HCT116 (cell line): Measurements from ENCODE around the gene MERTK. TPM values are rescaled to one million over a fixed set of nuclear protein-coding genes. Genes with fewer than 3 reads are reported as not detected.

Source experiments
- ATAC-seq: fragments of 200-7000 bp; cut with Tn5 transposase; 2 replicates; pipeline ENCODE4 v1.9.1; 2020; ENCODE audit warnings: mild to moderate bottlenecking, moderate library complexity
- BruUV-seq: library from RNA; stranded (reverse); fragments of 400-500 nt; replicated peaks from 2 replicates; lab custom pipeline; 2021; lab: Mats Ljungman, UMichigan
- CTCF ChIA-PET: fragments of 300-600 bp; sonication (Branson Sonifier 250); formaldehyde crosslinking; loops from one replicate; lab custom pipeline; 2021; ENCODE audit warnings: antibody characterized with exemption; lab: Charles Lee
- POLR2A ChIA-PET: fragments of 300-600, 350-600 bp; sonication (Branson Sonifier 250); formaldehyde crosslinking; loops from one replicate; lab custom pipeline; 2021; ENCODE audit warnings: antibody characterized with exemption; lab: Charles Lee
- RAD21 ChIA-PET, 2 experiments: fragments of 300-600 bp; sonication (Branson Sonifier 250); formaldehyde crosslinking; loops; one replicate each; lab custom pipeline; 2023; ENCODE audit warnings: low total read pairs in 2 of 2; ENCODE audit not compliant: uncharacterized antibody in 2 of 2, unreplicated experiment in 2 of 2, low non-redundant PET in 1 of 2; lab: Charles Lee
- DNase-seq: peaks from one replicate; pipeline ENCODE4 v3.0.0-alpha.2; 2010; ENCODE audit warnings: low read depth, low spot score
- H2AFZ ChIP-seq: fragments of 200-600 bp; shearing (Covaris generic), sonication (generic); 2 replicates; pipeline ENCODE4 v1.6.1; 2017; ENCODE audit warnings: low read depth, mixed run types, mixed read lengths, antibody characterized with exemption, low read length; ENCODE audit not compliant: poor library complexity, severe bottlenecking
- H3K27ac ChIP-seq: 2 replicates; pipeline ENCODE4 v1.5.1; 2012; ENCODE audit warnings: low read depth, low read length
- H3K27me3 ChIP-seq: fragments of 200-600 bp; sonication (generic); 2 replicates; pipeline ENCODE4 v1.6.1; 2016; ENCODE audit warnings: mixed run types, low read length, mixed read lengths; ENCODE audit not compliant: insufficient read depth
- H3K36me3 ChIP-seq, 2 experiments: fragments of 200-500 bp in 1 of 2; fragments of 200-600 bp in 1 of 2; sonication (Bioruptor generic) in 1 of 2; sonication (generic) in 1 of 2; 2 replicates each; pipeline versions ENCODE4 v1.5.1 to v1.6.1; 2014 to 2016; ENCODE audit warnings: low read length in 2 of 2, inconsistent platforms in 1 of 2, mixed read lengths in 1 of 2, mixed run types in 1 of 2; ENCODE audit not compliant: insufficient read depth in 2 of 2, control insufficient read depth in 1 of 2
- H3K4me1 ChIP-seq, 2 experiments: fragments of 200-600 bp in 1 of 2; sonication (generic) in 1 of 2; 2 replicates each; pipeline versions ENCODE4 v1.5.1 to v1.6.1; 2012 to 2017; ENCODE audit warnings: low read length in 2 of 2, inconsistent platforms in 1 of 2, mild to moderate bottlenecking in 1 of 2, mixed read lengths in 1 of 2, mixed run types in 1 of 2, moderate library complexity in 1 of 2; ENCODE audit not compliant: insufficient read depth in 2 of 2, control insufficient read depth in 1 of 2
- H3K4me2 ChIP-seq: fragments of 200-600 bp; sonication (generic); 2 replicates; pipeline ENCODE4 v1.6.1; 2017; ENCODE audit warnings: mixed run types, low read length, mixed read lengths
- H3K4me3 ChIP-seq, 2 experiments: fragments of 200-600 bp in 1 of 2; sonication (generic) in 1 of 2; replicated peaks in 1 of 2; 2 replicates each; pipeline ENCODE4 v1.5.1; 2011 to 2016; ENCODE audit warnings: low read length in 2 of 2, control low read depth in 1 of 2, low read depth in 1 of 2, mild to moderate bottlenecking in 1 of 2, mixed read lengths in 1 of 2, mixed run types in 1 of 2
- H3K79me2 ChIP-seq: fragments of 200-600 bp; sonication (generic); 2 replicates; pipeline ENCODE4 v1.6.1; 2017; ENCODE audit warnings: mild to moderate bottlenecking, mixed run types, low read length, moderate library complexity, mixed read lengths; ENCODE audit not compliant: insufficient read depth
- H3K9ac ChIP-seq: fragments of 200-600 bp; sonication (generic); 2 replicates; pipeline ENCODE4 v1.6.1; 2016; ENCODE audit warnings: low read length, mixed read lengths
- H3K9me2 ChIP-seq: fragments of 200-600 bp; sonication (generic), shearing (Covaris generic); 2 replicates; pipeline ENCODE4 v1.6.1; 2017; ENCODE audit warnings: mixed run types, mild to moderate bottlenecking, moderate library complexity; ENCODE audit not compliant: insufficient read depth
- H3K9me3 ChIP-seq, 2 experiments: fragments of 200-500 bp in 1 of 2; fragments of 200-600 bp in 1 of 2; sonication (Bioruptor generic) in 1 of 2; sonication (generic) in 1 of 2; 2 replicates each; pipeline ENCODE4 v1.6.1; 2014 to 2017; ENCODE audit warnings: low read length in 2 of 2, mixed read lengths in 2 of 2, inconsistent platforms in 1 of 2, low read depth in 1 of 2, mild to moderate bottlenecking in 1 of 2, mixed run types in 1 of 2, moderate library complexity in 1 of 2; ENCODE audit not compliant: control insufficient read depth in 1 of 2, insufficient read depth in 1 of 2
- H4K20me1 ChIP-seq: fragments of 200-600 bp; sonication (generic), shearing (Covaris generic); 2 replicates; pipeline ENCODE4 v1.6.1; 2017; ENCODE audit warnings: mixed run types, mild to moderate bottlenecking, moderate library complexity; ENCODE audit not compliant: insufficient read depth
- CBX3 ChIP-seq: IDR thresholded peaks from 2 replicates; pipeline ENCODE4 v1.6.1; 2012; ENCODE audit warnings: low read depth
- CEBPB ChIP-seq: IDR thresholded peaks from 2 replicates; pipeline ENCODE4 v1.6.1; 2012; ENCODE audit warnings: low read depth
- ELF1 ChIP-seq: IDR thresholded peaks from 2 replicates; pipeline ENCODE4 v1.6.1; 2012; ENCODE audit warnings: low read depth, borderline replicate concordance
- EZH2 ChIP-seq: fragments of 200-600 bp; sonication (generic); IDR thresholded peaks from 2 replicates; pipeline ENCODE4 v1.6.1; 2017; ENCODE audit warnings: antibody characterized with exemption, mixed run types
- EZH2phosphoT487 ChIP-seq: fragments of 200-600 bp; IDR thresholded peaks from 2 replicates; pipeline ENCODE4 v1.6.1; 2018; ENCODE audit warnings: antibody characterized with exemption, borderline replicate concordance
- JUND ChIP-seq: IDR thresholded peaks from 2 replicates; pipeline ENCODE4 v1.6.1; 2012
- POLR2AphosphoS5 ChIP-seq: IDR thresholded peaks from 2 replicates; pipeline ENCODE4 v1.6.1; 2011; ENCODE audit warnings: mild to moderate bottlenecking, low read depth, low read length, moderate library complexity
- RAD21 ChIP-seq: IDR thresholded peaks from 2 replicates; pipeline ENCODE4 v1.6.1; 2012; ENCODE audit warnings: low read depth, mild to moderate bottlenecking
- SP1 ChIP-seq: IDR thresholded peaks from 2 replicates; pipeline ENCODE4 v1.6.1; 2012; ENCODE audit warnings: low read depth
- TCF7L2 ChIP-seq: IDR thresholded peaks from 2 replicates; pipeline ENCODE4 v1.7.0; 2011; ENCODE audit warnings: borderline replicate concordance, inconsistent platforms; ENCODE audit not compliant: insufficient read depth, insufficient read length; ENCODE audit errors: extremely low read depth
- ZFX ChIP-seq: fragments of 450-650 bp; IDR thresholded peaks from 2 replicates; pipeline ENCODE4 v1.6.1; 2017
- ZNF274 ChIP-seq: fragments of 200-500 bp; sonication (Bioruptor generic); IDR thresholded peaks from 2 replicates; pipeline ENCODE4 v1.6.1; 2014; ENCODE audit warnings: mild to moderate bottlenecking, low read depth, low read length, inconsistent platforms
- intact Hi-C: fragments of 100-400 bp; cut with micrococcal nuclease; formaldehyde crosslinking; loops from 2 replicates; pipeline ENCODE4 v1.10.0; 2022
- total RNA-seq: library from RNA; stranded (reverse); gene quantifications from one replicate; pipeline ENCODE4 v1.2.1, GENCODE V29; 2021; ENCODE audit not compliant: unreplicated experiment
- TF ChIP-seq, protein P1 (sequence below): IDR thresholded peaks from 2 replicates; pipeline ENCODE4 v1.6.1; 2011; ENCODE audit warnings: mild to moderate bottlenecking, low read length, moderate library complexity; ENCODE audit not compliant: insufficient replicate concordance; ENCODE audit errors: extremely low read depth
- TF ChIP-seq, protein P2 (sequence below): IDR thresholded peaks from 2 replicates; pipeline ENCODE4 v1.6.1; 2012
- TF ChIP-seq, protein P3 (sequence below), 3 experiments: fragments of 200-600 bp in 1 of 3; sonication (generic) in 1 of 3; IDR thresholded peaks in 2 of 3; conservative IDR thresholded peaks in 1 of 3; 2 replicates each; pipeline ENCODE4 v1.5.1; 2012 to 2017; ENCODE audit warnings: low read depth in 2 of 3, low read length in 2 of 3, antibody characterized with exemption in 1 of 3, borderline replicate concordance in 1 of 3, control low read depth in 1 of 3, mild to moderate bottlenecking in 1 of 3, mixed read lengths in 1 of 3, mixed run types in 1 of 3, moderate library complexity in 1 of 3; ENCODE audit not compliant: insufficient read depth in 1 of 3

Gene MERTK
- total RNA-seq, 1 experiment from 2014 or later = 5.7 TPM

DNA sequence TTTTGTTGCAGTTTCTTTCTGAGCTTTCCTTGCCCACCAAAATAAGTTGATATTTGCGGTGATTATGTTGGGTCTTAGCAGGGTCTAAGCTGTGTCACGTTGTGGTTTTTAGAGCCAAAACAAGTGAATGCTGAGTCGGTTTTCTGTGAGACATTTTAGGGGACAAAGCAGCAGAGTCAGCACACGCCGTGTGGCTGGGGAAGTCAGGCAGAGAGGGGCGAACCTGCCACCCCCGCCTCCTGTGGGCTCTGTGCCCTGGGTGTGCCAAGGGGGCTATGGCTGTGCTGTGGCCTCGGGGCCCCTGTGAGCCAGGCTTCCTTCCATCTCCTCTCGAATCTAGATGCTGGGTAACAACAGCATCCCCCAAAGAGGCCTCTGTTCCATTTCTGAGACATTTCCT, 125.8 kb downstream of the MERTK start (continued):
- TF ChIP-seq, protein P1, sequence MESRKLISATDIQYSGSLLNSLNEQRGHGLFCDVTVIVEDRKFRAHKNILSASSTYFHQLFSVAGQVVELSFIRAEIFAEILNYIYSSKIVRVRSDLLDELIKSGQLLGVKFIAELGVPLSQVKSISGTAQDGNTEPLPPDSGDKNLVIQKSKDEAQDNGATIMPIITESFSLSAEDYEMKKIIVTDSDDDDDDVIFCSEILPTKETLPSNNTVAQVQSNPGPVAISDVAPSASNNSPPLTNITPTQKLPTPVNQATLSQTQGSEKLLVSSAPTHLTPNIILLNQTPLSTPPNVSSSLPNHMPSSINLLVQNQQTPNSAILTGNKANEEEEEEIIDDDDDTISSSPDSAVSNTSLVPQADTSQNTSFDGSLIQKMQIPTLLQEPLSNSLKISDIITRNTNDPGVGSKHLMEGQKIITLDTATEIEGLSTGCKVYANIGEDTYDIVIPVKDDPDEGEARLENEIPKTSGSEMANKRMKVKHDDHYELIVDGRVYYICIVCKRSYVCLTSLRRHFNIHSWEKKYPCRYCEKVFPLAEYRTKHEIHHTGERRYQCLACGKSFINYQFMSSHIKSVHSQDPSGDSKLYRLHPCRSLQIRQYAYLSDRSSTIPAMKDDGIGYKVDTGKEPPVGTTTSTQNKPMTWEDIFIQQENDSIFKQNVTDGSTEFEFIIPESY = no peak
- TF ChIP-seq, protein P2, sequence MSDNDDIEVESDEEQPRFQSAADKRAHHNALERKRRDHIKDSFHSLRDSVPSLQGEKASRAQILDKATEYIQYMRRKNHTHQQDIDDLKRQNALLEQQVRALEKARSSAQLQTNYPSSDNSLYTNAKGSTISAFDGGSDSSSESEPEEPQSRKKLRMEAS = no peak
- no peak for TF ChIP-seq EZH2
- TF ChIP-seq ZNF274 = no peak
- TF ChIP-seq ELF1 = no peak
- no peak for TF ChIP-seq EZH2phosphoT487

DNA sequence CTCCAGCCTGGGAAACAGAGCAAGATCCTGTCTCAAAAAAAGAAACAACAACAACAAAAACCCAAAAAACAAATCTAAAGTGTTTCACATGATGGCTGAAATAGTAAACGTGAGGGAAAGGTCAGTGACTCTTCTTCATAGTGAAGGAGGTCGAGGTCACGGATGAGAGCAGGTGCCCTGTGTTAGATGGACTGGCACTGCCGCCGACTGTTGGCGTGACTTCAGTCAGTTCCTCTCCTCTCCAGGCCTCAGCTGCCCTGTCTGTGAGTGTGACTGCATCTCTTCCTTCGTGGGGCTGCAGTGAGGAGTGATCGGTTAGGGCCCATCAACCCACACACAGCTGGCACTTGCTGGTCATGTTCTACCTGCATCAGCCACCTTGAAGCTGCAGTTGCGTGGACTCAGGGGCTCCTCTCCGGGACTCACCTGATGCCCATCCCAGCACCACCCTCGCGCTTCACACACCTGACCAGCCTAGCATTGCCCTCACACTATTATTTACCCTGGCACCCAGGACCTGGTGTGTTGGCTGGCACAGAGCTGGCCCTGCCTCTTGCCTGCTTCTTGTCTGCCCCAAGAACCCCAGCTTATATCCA, 126.6 kb downstream of the MERTK start:
- no peaks in the 10 kb centered on the region for H3K9me2 ChIP-seq
- no peaks in the 10 kb centered on the region for H3K36me3 ChIP-seq
- no peak overlapping the region for H3K27ac ChIP-seq
- DNase-seq (no peak), ATAC-seq (no peak)
- H4K20me1 ChIP-seq = no peaks in the 10 kb centered on the region
- H3K79me2 ChIP-seq = no peaks in the 10 kb centered on the region
- POLR2A ChIA-PET = no interaction called here
- CTCF ChIA-PET = no interaction called here
- RAD21 ChIA-PET = no interaction called here
- peaks cover 13% of the 10 kb centered on the region in 2 experiments; a peak in 3 of 4 replicates for H3K4me1 ChIP-seq
- no TSS peak for BruUV-seq
- intact Hi-C loops = no loop called here
- H3K27me3 ChIP-seq = no peaks in the 10 kb centered on the region
- no peak overlapping the region for H2AFZ ChIP-seq
- no peaks in the 10 kb centered on the region for H3K9me3 ChIP-seq
- H3K4me2 ChIP-seq = no peak overlapping the region
- no peak overlapping the region for H3K9ac ChIP-seq
- TF ChIP-seq SP1 = no peak
- no peak for TF ChIP-seq ELF1
- TF ChIP-seq EZH2 = no peak
- TF ChIP-seq CBX3 = no peak
- TF ChIP-seq EZH2phosphoT487 = no peak
- TF ChIP-seq, protein P3, sequence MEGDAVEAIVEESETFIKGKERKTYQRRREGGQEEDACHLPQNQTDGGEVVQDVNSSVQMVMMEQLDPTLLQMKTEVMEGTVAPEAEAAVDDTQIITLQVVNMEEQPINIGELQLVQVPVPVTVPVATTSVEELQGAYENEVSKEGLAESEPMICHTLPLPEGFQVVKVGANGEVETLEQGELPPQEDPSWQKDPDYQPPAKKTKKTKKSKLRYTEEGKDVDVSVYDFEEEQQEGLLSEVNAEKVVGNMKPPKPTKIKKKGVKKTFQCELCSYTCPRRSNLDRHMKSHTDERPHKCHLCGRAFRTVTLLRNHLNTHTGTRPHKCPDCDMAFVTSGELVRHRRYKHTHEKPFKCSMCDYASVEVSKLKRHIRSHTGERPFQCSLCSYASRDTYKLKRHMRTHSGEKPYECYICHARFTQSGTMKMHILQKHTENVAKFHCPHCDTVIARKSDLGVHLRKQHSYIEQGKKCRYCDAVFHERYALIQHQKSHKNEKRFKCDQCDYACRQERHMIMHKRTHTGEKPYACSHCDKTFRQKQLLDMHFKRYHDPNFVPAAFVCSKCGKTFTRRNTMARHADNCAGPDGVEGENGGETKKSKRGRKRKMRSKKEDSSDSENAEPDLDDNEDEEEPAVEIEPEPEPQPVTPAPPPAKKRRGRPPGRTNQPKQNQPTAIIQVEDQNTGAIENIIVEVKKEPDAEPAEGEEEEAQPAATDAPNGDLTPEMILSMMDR (IDR thresholded peaks at IDR 0.05 in 2 of 3, conservative IDR thresholded peaks at IDR 0.05 in 1 of 3; ENCODE audit: borderline replicate concordance in 1 of 3, insufficient read depth in 1 of 3, low read depth in 2 of 3, low read length in 2 of 3) = no peak
- TF ChIP-seq, protein P2 = no peak
- TF ChIP-seq ZNF274 = no peak
- TF ChIP-seq RAD21 = no peak
- TF ChIP-seq POLR2AphosphoS5 = no peak
- TF ChIP-seq ZFX = no peak
- TF ChIP-seq JUND = no peak
- TF ChIP-seq TCF7L2 = no peak
- TF ChIP-seq, protein P1 = no peak
- no peak for TF ChIP-seq CEBPB
- TF ChIP-seq, all 23 proteins: peak for 0
- no peak overlapping the region for H3K4me3 ChIP-seq
